ENCODE results near the gene PI4KA.

Gene PI4KA

GRCh38 chr22:20785415-20785814 lies 73.2 kb downstream of the PI4KA start:
- Histone ChIP-seq H4K20me1 (ENCODE audit: insufficient read depth) (no peaks in the 10 kb centered on the region; the same call in 1 of the 2 replicates), H3K9ac (no peak overlapping the region), H3K36me3 (ENCODE audit: insufficient read depth) (no peaks in the 10 kb centered on the region), H3K4me3 (IDR thresholded peaks at IDR 0.05; ENCODE audit: insufficient read depth, low read depth, low read length) (no peak overlapping the region), H3K27ac (no peak overlapping the region), H3K27me3 (ENCODE audit: insufficient read depth, low read depth) (no peaks in the 10 kb centered on the region), H3K79me2 (ENCODE audit: insufficient read depth, low read depth) (no peaks in the 10 kb centered on the region), H3K4me1 (ENCODE audit: low read depth, poor library complexity, severe bottlenecking) (peaks cover 3% of the 10 kb centered on the region), H2AFZ (ENCODE audit: low read depth) (no peak overlapping the region), H3K4me2 (no peak overlapping the region)
- TF ChIP-seq, protein P1, sequence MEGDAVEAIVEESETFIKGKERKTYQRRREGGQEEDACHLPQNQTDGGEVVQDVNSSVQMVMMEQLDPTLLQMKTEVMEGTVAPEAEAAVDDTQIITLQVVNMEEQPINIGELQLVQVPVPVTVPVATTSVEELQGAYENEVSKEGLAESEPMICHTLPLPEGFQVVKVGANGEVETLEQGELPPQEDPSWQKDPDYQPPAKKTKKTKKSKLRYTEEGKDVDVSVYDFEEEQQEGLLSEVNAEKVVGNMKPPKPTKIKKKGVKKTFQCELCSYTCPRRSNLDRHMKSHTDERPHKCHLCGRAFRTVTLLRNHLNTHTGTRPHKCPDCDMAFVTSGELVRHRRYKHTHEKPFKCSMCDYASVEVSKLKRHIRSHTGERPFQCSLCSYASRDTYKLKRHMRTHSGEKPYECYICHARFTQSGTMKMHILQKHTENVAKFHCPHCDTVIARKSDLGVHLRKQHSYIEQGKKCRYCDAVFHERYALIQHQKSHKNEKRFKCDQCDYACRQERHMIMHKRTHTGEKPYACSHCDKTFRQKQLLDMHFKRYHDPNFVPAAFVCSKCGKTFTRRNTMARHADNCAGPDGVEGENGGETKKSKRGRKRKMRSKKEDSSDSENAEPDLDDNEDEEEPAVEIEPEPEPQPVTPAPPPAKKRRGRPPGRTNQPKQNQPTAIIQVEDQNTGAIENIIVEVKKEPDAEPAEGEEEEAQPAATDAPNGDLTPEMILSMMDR (conservative IDR thresholded peaks at IDR 0.05; ENCODE audit: low read depth, low read length), result no peak

DNA sequence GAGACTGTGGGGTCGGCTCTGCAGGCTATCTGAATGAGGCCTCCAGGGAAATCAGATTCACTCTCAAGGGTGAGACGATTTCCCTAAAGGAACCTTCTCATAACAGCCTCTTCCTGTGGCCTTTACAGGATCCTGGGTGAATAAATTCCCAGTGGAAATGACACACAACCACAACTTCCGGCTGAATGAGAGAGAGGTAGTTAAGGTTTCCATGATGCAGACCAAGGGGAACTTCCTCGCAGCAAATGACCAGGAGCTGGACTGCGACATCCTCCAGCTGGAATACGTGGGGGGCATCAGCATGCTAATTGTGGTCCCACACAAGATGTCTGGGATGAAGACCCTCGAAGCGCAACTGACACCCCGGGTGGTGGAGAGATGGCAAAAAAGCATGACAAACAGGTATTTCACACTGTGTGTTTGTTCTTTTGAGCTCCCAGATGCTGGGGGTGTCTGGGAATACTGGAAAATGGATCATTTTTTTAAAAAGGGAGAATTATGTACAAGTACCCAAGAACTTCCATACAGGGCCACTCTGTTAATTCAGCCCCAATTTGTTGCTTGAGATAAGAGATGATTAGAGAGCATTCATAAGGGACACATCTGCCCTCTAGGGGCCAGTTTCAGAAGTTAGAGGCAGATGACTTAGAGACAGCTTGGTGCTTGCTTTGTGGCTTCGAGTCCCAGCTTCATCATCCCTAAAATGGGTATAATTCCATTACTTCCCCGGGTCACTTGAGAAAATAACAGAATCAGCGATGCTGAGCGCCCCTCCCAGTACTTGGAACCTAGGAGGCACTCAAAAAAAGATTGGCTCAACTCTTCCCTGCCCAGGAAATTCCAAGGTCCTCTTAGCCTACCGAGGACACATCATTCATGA lies 74.5 kb downstream of the PI4KA start:
- Histone ChIP-seq H3K4me2 (no peak overlapping the region), H3K4me1 (ENCODE audit: low read depth, poor library complexity, severe bottlenecking) (peaks cover 3% of the 10 kb centered on the region), H3K27me3 (ENCODE audit: insufficient read depth, low read depth) (no peaks in the 10 kb centered on the region), H2AFZ (ENCODE audit: low read depth) (no peak overlapping the region), H4K20me1 (ENCODE audit: insufficient read depth) (no peaks in the 10 kb centered on the region; the same call in 1 of the 2 replicates), H3K4me3 (IDR thresholded peaks at IDR 0.05; ENCODE audit: insufficient read depth, low read depth, low read length) (no peak overlapping the region), H3K9ac (no peak overlapping the region), H3K79me2 (ENCODE audit: insufficient read depth, low read depth) (no peaks in the 10 kb centered on the region), H3K27ac (no peak overlapping the region), H3K36me3 (ENCODE audit: insufficient read depth) (no peaks in the 10 kb centered on the region)
- TF ChIP-seq, protein P1 (conservative IDR thresholded peaks at IDR 0.05; ENCODE audit: low read depth, low read length), result peak; percentile 76

DNA sequence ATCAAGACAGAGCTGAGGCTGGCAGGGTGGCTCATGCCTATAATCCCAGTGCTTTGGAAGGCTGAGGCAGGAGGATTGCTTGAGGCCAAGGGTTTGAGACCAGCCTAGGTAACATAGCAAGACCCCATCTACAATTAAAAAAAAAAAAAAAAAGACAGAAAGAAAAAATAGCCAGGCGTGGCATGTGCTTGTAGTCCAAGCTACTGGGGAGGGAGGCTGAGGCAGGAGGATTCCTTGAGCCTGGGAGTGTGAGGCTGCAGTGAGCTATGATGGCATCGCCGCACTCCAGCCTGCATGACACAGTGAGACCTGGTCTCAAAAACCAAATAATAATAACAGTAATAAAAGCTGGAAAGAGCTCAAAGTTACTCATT lies 75.3 kb downstream of the PI4KA start:
- Histone ChIP-seq H3K36me3 (ENCODE audit: insufficient read depth) (no peaks in the 10 kb centered on the region), H3K4me3 (IDR thresholded peaks at IDR 0.05; ENCODE audit: insufficient read depth, low read depth, low read length) (no peak overlapping the region), H3K27me3 (ENCODE audit: insufficient read depth, low read depth) (no peaks in the 10 kb centered on the region), H3K4me2 (no peak overlapping the region), H4K20me1 (ENCODE audit: insufficient read depth) (no peaks in the 10 kb centered on the region; the same call in 1 of the 2 replicates), H3K9ac (no peak overlapping the region), H3K79me2 (ENCODE audit: insufficient read depth, low read depth) (no peaks in the 10 kb centered on the region), H2AFZ (ENCODE audit: low read depth) (no peak overlapping the region), H3K4me1 (ENCODE audit: low read depth, poor library complexity, severe bottlenecking) (peaks cover 3% of the 10 kb centered on the region), H3K27ac (no peak overlapping the region)
- TF ChIP-seq, protein P1 (conservative IDR thresholded peaks at IDR 0.05; ENCODE audit: low read depth, low read length), result no peak

GRCh38 chr22:20782596-20783299 lies 75.9 kb downstream of the PI4KA start:
- H3K4me2 ChIP-seq, result no peak overlapping the region
- peaks cover 3% of the 10 kb centered on the region for H3K4me1 ChIP-seq (ENCODE audit: low read depth, poor library complexity, severe bottlenecking)
- H3K4me3 ChIP-seq (IDR thresholded peaks at IDR 0.05; ENCODE audit: insufficient read depth, low read depth, low read length), result no peak overlapping the region
- H3K9ac ChIP-seq, result no peak overlapping the region
- no peaks in the 10 kb centered on the region for H3K36me3 ChIP-seq (ENCODE audit: insufficient read depth)
- TF ChIP-seq, protein P1 (conservative IDR thresholded peaks at IDR 0.05; ENCODE audit: low read depth, low read length), result no peak
- no peaks in the 10 kb centered on the region for H3K27me3 ChIP-seq (ENCODE audit: insufficient read depth, low read depth)
- H3K27ac ChIP-seq, result no peak overlapping the region
- H4K20me1 ChIP-seq (ENCODE audit: insufficient read depth), result no peaks in the 10 kb centered on the region; the same call in 1 of the 2 replicates
- no peaks in the 10 kb centered on the region for H3K79me2 ChIP-seq (ENCODE audit: insufficient read depth, low read depth)
- no peak overlapping the region for H2AFZ ChIP-seq (ENCODE audit: low read depth)

Data from KMS-11 (cell line).